GM19468 (cell line): ENCODE data around the gene ARHGAP6.
A peak's percentile ranks its signal among the peaks of the same experiment; 100 is the strongest.
"Not testable (repeated sequence)": the region's sequence is repeated elsewhere in the genome, so short reads cannot be mapped to it uniquely, and the experiment has no call there.

Experiments
- ATAC-seq: cut with Tn5 transposase; IDR thresholded peaks from one replicate; pipeline ENCODE4 v1.9.1; 2021; ENCODE audit warnings: mild to moderate bottlenecking, moderate library complexity, moderate number of reproducible peaks; ENCODE audit not compliant: unreplicated experiment; ENCODE audit errors: extremely low read depth

ARHGAP6 gene

GRCh38 chrX:11138498-11139390 lies 527.0 kb downstream of the ARHGAP6 start:
- ATAC-seq, result no peak

GRCh38 chrX:11137543-11138139 lies 528.1 kb downstream of the ARHGAP6 start:
- no peak for ATAC-seq

GRCh38 chrX:11135564-11136185 lies 530.0 kb downstream of the ARHGAP6 start:
- no peak for ATAC-seq

- ATAC-seq, result no peak
Observed at GRCh38 chrX:11131146-11131545, 534.6 kb downstream of the ARHGAP6 start.

GRCh38 chrX:11130136-11130535 lies 535.6 kb downstream of the ARHGAP6 start:
- ATAC-seq, result no peak

- no peak for ATAC-seq
Observed at GRCh38 chrX:11129534-11130105, 536.1 kb downstream of the ARHGAP6 start.

GRCh38 chrX:11125060-11125459 lies 540.7 kb downstream of the ARHGAP6 start:
- ATAC-seq, result no peak

- no peak for ATAC-seq
Observed at GRCh38 chrX:11124112-11124511, 541.6 kb downstream of the ARHGAP6 start.

- not testable (repeated sequence) for ATAC-seq
Observed at GRCh38 chrX:11123087-11123486, 542.6 kb downstream of the ARHGAP6 start.

GRCh38 chrX:11119313-11119943 lies 546.3 kb downstream of the ARHGAP6 start:
- ATAC-seq, result no peak

- ATAC-seq, result no peak
Observed at GRCh38 chrX:11117745-11118144, 548.0 kb downstream of the ARHGAP6 start.

GRCh38 chrX:11113731-11114130 lies 552.0 kb downstream of the ARHGAP6 start:
- ATAC-seq, result no peak

- ATAC-seq, result no peak
Observed at GRCh38 chrX:11111947-11112346, 553.8 kb downstream of the ARHGAP6 start.

- peak; percentile 71 for ATAC-seq
Observed at GRCh38 chrX:11111037-11111851, 554.5 kb downstream of the ARHGAP6 start, which contains the start of gene HCCS. Gene HCCS, plus strand, starts transcription at chrX:11111332. Its CDS starts 729 bp downstream, at chrX:11112061.

- ATAC-seq, result no peak
Observed at GRCh38 chrX:11109968-11110367, 555.8 kb downstream of the ARHGAP6 start.

- ATAC-seq, result no peak
Observed at GRCh38 chrX:11108253-11108941, 557.3 kb downstream of the ARHGAP6 start.

GRCh38 chrX:11105080-11105479 lies 560.6 kb downstream of the ARHGAP6 start:
- ATAC-seq, result no peak

GRCh38 chrX:11103751-11104150 lies 562.0 kb downstream of the ARHGAP6 start:
- no peak for ATAC-seq

- ATAC-seq, result no peak
Observed at GRCh38 chrX:11103006-11103405, 562.7 kb downstream of the ARHGAP6 start.
